ENCODE measurements around the gene EFHD1. TPM values are rescaled to one million over a fixed set of nuclear protein-coding genes. Genes with fewer than 3 reads are reported as not detected.

Gene EFHD1
- total and polyA plus RNA-seq, 2 of the 13 experiments (the other 11 are each of a cell fraction or from before 2014, with no cell fraction given): 0.09 TPM; not detected in 1

- TF ChIP-seq AKNA (CRISPR knock-in tag; IDR thresholded peaks at IDR 0.05; ENCODE audit: borderline replicate concordance) (no peak), ZNF83 (CRISPR knock-in tag; IDR thresholded peaks at IDR 0.05; ENCODE audit: borderline replicate concordance) (0 out of 2 replicates have a peak, but pooled peaks have one; percentile 29), ZNF609 (CRISPR knock-in tag; IDR thresholded peaks at IDR 0.05; ENCODE audit: borderline replicate concordance) (peak; percentile 20; the same call in 1 of the 2 replicates), XRCC5 (optimal IDR thresholded peaks at IDR 0.05; ENCODE audit: low read length) (peak; percentile 77), RBM39 (IDR thresholded peaks at IDR 0.05; ENCODE audit: low read depth, low read length, poor library complexity, severe bottlenecking) (peak; percentile 71), GLI4 (CRISPR knock-in tag; IDR thresholded peaks at IDR 0.05; ENCODE audit: borderline replicate concordance) (peak; percentile 95; the same call in 1 of the 2 replicates), ARNT (IDR thresholded peaks at IDR 0.05) (no peak), ZNF224 (CRISPR knock-in tag; IDR thresholded peaks at IDR 0.05) (no peak), ATRX (CRISPR knock-in tag; IDR thresholded peaks at IDR 0.05; ENCODE audit: borderline replicate concordance) (peak; percentile 89; the same call in 1 of the 2 replicates), HES4 (CRISPR knock-in tag; IDR thresholded peaks at IDR 0.05; ENCODE audit: borderline replicate concordance) (peak; percentile 85; the same call in 1 of the 2 replicates), ZNF549 (CRISPR knock-in tag; IDR thresholded peaks at IDR 0.05) (no peak), ZNF720 (CRISPR knock-in tag; IDR thresholded peaks at IDR 0.05) (no peak), POGZ (CRISPR knock-in tag; IDR thresholded peaks at IDR 0.05) (peak; percentile 74)
- TF ChIP-seq, protein P1, sequence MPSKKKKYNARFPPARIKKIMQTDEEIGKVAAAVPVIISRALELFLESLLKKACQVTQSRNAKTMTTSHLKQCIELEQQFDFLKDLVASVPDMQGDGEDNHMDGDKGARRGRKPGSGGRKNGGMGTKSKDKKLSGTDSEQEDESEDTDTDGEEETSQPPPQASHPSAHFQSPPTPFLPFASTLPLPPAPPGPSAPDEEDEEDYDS (CRISPR knock-in tag; IDR thresholded peaks at IDR 0.05): peak; percentile 83; the same call in 1 of the 2 replicates
- TF ChIP-seq, protein P2, sequence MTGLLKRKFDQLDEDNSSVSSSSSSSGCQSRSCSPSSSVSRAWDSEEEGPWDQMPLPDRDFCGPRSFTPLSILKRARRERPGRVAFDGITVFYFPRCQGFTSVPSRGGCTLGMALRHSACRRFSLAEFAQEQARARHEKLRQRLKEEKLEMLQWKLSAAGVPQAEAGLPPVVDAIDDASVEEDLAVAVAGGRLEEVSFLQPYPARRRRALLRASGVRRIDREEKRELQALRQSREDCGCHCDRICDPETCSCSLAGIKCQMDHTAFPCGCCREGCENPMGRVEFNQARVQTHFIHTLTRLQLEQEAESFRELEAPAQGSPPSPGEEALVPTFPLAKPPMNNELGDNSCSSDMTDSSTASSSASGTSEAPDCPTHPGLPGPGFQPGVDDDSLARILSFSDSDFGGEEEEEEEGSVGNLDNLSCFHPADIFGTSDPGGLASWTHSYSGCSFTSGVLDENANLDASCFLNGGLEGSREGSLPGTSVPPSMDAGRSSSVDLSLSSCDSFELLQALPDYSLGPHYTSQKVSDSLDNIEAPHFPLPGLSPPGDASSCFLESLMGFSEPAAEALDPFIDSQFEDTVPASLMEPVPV (CRISPR knock-in tag; IDR thresholded peaks at IDR 0.05): peak; percentile 69
- TF ChIP-seq, protein P3, sequence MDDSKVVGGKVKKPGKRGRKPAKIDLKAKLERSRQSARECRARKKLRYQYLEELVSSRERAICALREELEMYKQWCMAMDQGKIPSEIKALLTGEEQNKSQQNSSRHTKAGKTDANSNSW (CRISPR knock-in tag; IDR thresholded peaks at IDR 0.05; ENCODE audit: borderline replicate concordance): no peak; the same call in 1 of the 2 replicates
Observed at GRCh38 chr2:232697059-232697806, 63.8 kb downstream of the EFHD1 start, which contains the start of gene GIGYF2 (continued).

All from HepG2 (cell line).